NCI-H1048 (cell line): ENCODE results near the gene DTNBP1.

Experiments
- DNase-seq: peaks from one replicate; lab custom pipeline; 2025; lab: John Stamatoyannopoulos, UW

The DTNBP1 gene

DNA sequence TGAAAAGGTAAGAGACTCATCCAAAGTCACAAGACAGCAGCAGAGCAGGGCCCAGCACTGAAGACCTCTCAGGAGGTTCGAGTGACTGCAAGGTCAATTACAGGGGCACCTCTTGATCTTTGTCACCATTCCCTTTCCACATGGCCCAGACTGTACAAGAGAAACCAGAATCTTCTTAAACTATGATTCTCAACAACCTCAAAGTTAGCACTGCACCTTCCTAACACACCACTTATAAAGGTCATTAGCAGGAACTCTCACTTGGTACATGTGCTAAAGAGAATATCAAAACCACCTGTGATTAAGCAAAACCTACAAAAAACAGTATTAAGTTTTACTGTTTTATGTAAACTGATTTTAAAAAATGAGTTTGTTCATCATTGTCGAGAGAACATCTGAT lies 70.2 kb downstream of the DTNBP1 start:
- DNase-seq: no peak

DNA sequence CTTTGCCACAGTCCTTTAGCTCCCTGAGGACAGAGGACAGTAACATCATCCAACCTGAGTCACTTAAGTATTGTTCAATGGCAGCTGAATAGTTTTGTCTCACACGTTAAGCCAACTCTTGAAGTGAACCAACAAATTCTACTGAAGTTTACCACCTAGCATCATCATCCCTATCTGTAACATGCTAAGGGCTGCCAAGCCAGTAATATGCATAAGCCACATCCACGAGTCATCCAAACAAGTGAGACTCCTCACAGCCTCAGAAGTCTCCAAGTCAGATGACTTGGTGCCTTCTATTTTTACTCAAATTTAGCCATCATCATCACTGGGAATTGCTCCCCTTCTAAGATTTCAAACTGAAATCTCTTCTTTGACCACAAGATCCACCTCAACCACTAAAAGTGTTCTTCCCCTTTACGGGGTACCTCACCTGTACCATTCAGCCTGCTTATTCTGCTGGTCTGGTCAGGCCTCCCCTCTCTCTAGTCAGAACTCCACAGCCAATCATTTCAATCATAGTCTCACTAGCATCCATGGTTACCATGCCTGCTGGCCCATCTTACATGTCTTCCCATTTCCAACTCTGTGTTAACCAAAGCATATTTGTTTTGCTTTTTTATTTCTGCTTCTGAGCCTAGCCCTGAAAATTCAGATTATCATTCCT lies 73.7 kb downstream of the DTNBP1 start:
- no peak for DNase-seq

DNA sequence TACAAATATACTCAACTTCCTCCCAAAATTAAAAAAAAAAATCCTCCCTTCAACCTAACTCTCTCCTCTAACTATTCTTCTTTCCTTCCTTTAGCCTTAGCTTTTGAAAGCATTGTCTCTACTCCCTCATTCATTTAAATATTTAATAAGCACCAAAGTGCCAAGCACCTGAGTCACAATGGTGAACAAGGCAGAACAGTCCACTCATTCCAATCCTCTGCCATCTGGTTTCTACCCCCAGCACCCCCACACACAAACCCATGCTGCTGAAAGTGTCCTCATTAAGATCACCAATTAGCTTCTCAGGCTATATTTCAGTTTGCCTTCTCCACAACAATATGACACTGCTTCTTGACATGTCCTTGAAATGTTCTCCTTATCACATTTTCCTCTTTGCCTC lies 76.3 kb downstream of the DTNBP1 start:
- DNase-seq: no peak

DNA sequence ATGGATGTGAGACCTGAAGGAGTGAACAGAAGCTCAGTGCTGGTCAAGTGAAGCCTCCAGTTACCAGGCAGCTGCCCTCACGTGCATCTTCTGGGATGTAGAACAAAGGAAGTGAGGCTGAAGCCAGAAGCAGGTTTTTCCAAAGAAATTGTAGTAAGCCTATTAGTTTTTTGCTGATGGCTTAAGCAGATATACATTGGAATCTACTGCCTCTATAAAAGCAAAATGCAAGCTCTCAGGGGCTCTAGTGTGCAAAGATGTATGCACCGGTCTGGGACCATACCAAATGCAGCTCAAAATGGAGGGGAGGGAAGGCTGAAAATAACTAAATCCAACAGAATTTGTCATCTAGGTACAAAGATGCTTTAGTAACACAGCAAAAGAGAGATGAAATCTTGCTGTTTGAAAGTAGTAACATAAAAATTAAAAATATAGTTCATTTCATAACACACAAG lies 77.0 kb downstream of the DTNBP1 start:
- DNase-seq: no peak

DNA sequence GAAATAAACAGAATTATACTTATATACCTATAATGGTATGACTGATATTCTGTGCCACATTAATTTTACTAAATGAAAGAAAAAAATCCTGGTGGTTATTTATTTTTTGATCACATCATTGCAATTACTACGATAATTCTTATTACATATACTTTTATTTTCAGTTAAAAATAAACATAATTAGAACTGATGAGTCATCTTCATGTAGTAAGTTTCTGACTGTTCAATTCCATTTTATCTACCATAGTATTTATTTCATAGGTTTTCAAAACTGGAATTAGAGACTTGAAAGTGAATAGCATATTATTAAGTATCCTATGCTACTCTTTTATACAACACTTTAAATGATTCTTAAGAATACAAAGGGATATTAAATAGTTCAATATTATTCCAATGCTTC lies 80.3 kb downstream of the DTNBP1 start:
- DNase-seq: no peak

DNA sequence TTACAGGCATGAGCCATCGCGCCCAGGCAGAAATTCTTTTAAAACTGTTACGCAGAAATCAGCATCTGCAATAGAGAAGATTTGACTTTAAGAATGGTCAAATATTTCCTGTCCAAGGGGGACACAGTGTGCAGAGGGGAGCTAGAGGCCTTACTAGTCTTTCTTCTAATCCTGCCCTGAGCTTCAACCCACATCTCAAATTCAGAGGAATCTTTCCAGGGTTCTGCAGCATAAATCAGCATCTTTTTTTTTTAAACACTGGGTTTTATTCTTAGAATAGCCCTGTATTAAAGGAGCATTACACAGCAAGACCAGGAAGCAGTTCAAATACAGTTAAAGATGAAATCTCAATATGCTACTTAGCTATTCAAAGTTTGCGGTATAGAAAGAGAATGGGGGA lies 81.1 kb downstream of the DTNBP1 start:
- no peak for DNase-seq

DNA sequence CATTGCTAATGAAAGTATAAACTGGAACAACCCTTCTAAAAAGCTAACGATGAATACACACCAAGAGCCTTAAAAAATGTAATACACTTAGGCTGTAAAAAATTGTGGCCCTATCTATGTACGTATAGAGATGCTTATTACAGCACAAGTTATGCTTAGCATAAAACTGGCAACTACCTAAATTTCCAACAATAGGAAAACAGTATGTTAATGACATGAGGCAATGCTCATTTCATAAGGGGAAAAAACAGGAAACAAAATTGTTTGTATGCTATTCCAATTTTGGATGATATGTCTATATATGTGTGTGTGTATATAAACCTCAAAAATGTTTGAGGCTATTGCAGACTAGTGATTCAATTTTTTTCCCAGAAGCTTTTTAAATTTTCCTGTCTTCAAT lies 82.5 kb downstream of the DTNBP1 start:
- DNase-seq: no peak

DNA sequence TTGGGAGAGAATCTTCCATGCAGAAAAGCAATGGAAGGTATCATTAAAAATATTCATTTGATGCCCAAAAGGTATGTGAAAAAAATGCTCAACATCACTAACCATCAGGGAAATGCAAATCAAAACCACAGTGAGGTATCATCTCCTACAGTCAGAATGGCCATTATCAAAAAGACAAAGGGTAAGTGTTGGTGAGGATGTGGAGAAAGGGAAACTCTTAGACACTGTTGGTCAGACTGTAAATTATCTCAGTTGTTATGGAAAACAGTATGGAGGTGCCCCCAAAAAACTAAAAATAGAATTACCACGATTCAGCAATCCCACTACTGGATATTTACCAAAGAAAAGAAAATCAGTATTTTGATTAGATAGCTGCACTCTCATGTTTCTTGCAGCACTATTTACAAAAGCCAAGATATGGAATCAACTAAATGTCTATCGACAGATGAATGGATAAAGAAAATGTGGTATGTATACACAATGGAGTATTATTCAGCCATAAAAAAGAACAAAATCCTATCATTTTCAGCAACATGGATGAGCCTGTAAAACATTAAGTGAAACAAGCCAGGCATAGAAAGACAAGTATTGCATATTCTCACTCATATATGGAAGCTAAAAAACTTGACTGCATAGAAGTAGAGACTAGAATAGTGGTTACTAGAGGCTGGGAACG lies 84.0 kb downstream of the DTNBP1 start:
- no peak for DNase-seq

DNA sequence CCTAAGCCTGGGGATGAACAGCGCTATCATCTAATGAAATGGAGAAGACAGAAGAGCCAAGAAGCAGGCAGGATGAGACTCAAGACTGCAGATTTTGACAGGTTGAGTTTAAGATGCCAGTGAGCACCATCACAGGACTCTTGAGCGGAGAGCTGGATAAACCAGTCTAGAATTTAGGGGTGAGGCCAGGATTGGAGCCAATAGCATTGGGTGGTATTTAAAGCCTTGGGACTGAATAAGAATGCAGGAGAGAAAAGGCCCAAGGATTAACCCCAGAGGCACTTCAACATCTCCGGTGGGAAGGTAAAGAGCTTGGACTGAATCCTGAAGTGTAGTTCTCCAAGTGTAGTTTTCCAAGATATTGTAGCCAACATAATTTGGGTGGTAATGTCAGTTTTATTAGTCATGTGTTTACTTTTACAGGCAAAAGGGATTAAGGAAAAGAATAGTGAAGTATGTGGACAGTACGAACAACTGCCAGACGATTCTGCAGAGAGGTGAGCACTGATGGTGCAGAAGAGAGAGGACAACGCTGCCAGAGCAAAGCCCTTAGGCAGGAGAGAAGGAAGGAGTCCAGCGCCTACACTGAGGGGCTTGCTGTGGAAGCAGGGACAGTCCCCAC lies 85.2 kb downstream of the DTNBP1 start:
- no peak for DNase-seq

DNA sequence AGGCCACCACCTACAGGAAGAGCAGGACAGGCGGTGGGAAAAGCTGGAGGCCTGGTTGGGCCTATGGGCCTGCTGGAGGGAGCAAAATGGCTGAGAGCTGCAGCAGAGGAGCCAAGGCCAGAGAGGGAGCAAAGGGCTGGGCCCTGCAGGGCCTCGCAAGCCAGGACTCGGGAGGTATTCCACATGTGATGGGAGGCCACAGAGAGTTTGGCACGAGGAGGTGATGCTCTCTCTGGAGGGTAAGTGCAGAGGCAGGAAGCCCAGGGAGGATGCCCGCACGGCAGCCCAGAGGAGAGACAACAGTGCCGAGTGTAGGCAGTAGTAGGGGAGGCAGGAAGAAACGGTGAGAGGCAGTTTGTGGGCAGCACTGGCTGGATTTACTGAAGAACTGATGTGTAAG lies 85.7 kb downstream of the DTNBP1 start:
- DNase-seq: no peak

DNA sequence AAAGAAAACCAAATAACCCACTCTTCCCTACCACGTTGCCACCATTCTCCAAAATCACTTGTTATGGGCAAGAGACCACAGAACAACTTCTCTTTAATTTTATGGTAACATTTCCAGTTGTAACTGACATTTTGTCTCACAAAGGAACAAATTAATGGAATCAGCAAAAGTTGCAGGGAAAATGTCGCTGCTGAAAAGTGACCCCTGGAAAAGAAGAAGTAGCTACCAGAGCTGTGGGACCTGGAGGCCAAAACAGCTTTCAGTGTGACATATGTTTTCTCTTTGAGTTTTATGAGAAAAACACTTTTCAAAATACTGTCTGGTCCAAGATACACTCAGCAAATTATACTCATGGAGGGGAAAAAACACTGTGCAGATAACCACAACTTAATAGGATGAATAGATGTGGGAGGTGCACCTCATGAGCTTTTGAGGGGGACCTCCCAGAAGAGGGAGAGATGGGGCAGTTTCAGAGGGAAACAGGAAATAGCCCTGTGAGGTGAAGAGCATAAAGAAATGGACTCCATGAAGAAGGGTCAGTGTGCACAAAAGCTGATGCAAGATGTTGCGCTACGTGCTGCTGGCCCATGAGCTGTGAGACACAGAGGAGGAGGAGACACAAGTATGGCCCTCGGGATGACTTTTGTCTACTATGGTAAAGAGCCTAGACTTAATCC lies 87.3 kb downstream of the DTNBP1 start:
- no peak for DNase-seq

DNA sequence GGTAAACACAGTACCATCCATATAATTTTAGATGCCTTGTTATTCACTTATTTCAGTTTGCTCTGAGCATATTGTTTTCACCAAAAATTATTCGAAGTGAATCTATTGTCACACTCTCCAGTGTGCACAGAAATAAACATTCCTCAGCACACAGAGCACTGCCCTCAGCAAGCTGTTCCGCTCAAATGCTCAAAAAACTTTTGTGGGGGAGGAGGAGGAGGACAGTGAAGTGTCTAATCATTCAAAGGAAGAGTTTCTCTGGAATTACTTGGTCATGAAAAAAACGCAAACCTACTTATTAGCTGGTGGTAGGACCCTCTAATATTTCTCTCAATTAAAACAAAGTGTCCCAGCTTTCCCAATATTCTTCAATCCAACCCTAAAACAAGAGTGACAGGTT lies 88.3 kb downstream of the DTNBP1 start:
- no peak for DNase-seq

DNA sequence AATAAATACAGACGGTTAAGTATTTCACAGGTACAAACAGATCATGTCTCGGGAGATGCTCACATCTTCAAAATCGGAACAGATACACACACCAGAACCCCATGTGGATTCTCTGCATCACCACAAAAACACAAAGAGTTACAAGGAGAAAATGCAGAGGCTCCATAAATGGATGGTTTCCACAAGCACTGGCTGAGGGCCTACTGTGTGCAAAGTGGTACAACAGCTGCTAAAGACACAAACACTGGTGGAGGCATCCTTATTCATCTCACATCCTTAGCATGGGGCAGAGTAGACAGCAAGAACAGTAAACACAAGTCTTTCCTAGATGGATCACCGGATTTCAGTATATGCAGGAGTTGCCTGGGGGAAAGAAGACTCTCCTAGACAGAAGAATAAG lies 88.8 kb downstream of the DTNBP1 start:
- DNase-seq: no peak

DNA sequence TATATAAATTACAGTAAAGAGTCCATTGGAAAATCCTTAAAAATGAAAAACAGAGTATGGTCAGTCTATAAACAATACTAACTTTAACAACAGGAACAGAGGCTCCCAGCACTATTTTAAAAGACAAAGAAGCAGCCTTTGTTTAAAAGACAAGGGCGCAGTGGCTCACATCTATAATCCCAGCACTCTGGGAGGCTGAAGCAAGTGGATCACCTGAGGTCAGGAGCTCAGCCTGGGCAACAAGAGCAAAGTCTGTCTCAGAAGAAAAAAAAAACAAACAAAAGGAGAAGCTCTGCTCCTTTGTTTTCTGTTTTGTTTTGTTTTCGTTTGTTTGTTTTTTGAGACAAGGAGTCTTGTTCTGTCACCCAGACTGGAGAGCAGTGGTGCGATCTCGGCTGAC lies 89.4 kb downstream of the DTNBP1 start:
- DNase-seq: no peak

DNA sequence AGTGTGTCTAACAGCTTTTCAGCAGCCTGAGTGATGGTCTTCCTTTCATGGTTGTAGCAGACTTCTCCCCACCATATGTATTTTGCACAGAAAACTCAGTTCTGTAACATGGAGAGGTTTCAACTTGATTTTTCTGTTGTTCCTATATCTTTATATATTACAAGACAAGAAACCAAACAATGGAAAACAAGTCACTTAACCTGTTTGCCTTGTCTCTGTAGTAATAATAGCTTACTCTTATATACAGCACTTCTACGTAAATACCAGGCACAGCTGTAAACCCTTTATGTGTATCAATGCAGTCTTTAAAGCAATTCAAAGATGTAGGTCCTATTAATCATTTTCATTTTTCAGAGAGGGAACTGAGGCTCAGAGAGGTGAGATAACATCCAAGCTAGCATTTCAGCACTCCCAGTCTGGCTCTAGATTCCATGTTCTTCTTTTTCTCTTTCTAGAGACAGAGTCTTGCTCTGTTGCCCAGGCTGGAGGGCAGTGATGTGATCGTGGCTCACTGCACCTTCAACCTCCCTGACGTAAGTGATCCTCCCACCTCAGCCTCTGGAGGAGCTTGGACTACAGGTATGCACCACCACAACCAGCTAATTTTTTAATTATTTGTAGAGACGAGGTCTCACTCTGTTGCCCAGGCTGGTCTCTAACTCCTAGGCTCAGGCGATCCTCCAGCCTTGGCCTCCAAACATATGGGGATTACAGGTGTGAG lies 90.4 kb downstream of the DTNBP1 start:
- no peak for DNase-seq

DNA sequence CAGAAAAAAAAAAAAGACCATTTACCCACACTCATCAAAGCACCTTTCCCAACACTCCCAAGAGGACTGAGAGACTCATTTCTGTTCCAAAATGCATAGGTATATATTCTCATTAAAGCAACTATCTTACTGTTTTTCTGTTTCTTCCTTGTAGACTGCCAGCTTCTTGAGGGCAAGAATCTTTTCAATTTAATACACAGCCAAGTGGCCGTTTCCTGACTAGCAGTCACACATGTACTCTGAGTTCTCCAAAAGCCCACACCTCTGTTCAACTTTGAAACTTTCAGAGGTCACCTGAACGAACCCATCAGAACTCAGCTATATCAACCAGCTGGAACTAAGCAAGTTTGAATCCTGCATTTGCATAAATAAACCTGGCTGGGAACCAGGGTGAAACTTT lies 92.7 kb downstream of the DTNBP1 start:
- no peak for DNase-seq

DNA sequence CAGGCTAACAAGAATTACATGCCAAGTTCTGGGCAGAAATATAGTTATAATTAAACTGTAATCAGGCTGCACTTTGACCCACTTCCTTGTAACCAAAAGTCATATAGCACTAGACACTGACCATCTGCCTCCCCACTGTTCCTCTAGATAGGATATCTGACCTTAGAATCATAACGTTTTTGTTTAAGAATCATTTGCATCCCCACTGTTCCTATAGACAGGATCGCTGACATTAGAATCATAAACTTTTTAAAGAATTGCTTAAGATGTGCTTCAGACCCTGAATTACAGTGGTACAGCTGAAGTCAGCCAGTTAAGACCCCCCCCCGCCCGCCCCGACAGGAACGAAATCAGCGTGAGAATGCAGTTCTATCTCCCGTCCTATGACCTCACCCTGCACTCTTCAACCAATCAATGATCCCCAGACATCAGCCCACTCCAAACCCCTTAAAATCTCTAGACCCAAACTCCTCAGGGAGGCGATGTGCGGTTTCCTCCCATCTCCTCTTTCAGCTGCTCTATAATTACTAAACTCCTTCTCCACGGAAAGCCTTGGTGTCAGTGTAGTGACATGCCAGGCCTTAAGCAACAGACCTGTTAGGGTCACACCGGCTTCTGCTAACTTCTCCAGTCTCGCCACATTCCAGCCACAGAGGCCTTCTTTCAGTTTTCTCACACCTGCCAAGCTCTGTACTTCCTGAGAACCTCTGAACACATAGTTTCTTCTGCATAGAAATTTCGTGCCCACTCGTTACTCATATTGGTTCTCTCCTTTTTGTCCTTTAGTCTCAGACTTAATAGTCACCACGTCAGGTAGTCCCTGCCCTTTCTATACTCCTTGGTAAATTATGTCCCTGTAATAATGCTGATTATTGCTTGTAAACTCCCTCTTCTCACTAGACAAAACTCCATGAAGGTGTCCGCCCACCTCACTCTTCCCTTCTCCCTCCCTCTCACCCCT lies 93.5 kb downstream of the DTNBP1 start:
- no peak for DNase-seq

DNA sequence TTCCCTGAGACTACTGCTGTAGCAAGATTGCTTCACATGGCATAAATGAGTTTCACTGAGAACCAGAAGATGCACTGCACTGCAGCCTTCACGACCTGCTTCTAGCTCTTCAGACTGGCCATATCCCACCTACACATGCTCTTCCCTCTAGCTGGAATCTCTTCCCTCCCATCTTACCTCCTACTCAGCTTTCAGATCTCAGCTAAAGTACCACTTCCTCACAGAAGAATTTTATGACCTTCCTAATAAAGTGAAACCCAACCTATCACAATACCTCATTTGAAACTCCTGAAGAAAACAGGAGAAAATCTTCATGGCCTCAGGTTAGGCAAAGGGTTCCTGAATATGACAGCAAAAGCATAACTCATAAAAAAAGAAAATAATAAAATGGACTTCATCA lies 99.9 kb downstream of the DTNBP1 start:
- DNase-seq: no peak

DNA sequence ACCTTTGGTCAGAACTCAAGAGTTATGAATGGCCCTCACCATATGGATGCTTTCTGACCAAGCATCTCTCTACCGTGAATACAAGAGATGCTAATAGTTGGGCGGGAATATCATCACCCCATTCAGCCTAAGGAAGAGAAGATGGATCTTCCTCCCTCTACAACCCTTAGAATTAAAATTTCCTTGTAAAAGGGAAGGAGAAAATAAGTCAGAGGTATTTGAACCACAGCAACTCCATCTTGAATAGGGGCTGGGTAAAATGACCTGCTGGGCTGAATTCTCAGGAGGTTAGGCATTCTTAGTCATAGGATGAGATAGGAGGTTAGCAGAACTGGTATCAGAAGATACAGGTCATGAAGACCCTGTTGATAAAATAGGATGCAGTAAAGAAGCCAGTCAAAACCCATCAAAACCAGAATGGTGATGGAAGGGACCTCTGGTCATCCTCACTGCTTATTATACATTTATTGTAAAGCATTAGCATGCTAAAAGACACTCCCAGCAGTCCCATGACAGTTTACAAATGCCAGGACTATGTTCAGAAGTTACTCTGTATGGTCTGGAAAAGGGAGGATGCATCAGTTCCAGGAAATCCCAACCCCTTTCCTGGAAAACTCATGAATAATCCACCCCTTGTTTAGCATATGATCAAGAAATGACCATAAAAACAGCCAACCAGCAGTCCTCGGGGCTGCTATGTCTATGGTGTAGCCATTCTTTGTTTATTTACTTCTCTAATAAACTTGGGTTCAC lies 101.2 kb downstream of the DTNBP1 start:
- DNase-seq: no peak

DNA sequence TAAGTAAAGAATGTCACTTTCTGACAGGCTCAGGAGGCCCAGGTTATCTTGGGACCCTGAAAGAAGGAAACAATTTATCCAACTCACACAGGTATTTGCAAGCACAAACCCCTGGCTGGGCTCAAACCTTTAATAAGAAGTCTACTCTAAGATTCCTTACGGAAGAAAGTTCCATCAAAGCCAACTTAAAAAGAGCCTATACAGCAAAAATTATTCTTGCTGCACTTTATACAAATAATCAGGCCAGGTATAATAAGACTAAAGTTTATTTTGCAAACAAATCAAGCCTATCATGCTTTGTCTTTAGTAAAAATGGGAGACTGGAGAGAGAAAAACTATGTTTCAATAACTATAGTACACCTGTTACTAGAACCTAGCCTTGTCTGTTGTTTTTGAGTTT lies 102.1 kb downstream of the DTNBP1 start:
- DNase-seq: no peak
